HG03135 (cell line): ENCODE data around the gene NUDT5.
A peak's percentile ranks its signal among the peaks of the same experiment; 100 is the strongest.
"Not testable (repeated sequence)": the region's sequence is repeated elsewhere in the genome, so short reads cannot be mapped to it uniquely, and the experiment has no call there.

ENCODE experiments used
- ATAC-seq: cut with Tn5 transposase; IDR thresholded peaks from one replicate; pipeline ENCODE4 v1.9.1; 2021; ENCODE audit warnings: mild to moderate bottlenecking, moderate library complexity; ENCODE audit not compliant: unreplicated experiment

Gene NUDT5

GRCh38 chr10:12195603-12196506 lies at the start of gene NUDT5, which contains the start of gene CDC123:
TSS of gene NUDT5 (minus strand) at chr10:12195891. CDS start at chr10:12186291, 9,600 bp downstream.
TSS of gene CDC123 (plus strand) at chr10:12196188. CDS start at chr10:12196246, 58 bp downstream.
- peak; percentile 87 for ATAC-seq

GRCh38 chr10:12243864-12244620 lies 48.4 kb upstream of the NUDT5 start:
- no peak for ATAC-seq

- ATAC-seq: no peak
Observed at GRCh38 chr10:12241810-12242529, 46.3 kb upstream of the NUDT5 start.

GRCh38 chr10:12238821-12239220 lies 43.1 kb upstream of the NUDT5 start:
- no peak for ATAC-seq

- ATAC-seq: no peak
Observed at GRCh38 chr10:12237265-12238220, 41.9 kb upstream of the NUDT5 start.

- no peak for ATAC-seq
Observed at GRCh38 chr10:12235796-12236195, 40.1 kb upstream of the NUDT5 start.

GRCh38 chr10:12235116-12235694 lies 39.5 kb upstream of the NUDT5 start:
- ATAC-seq: no peak

- not testable (repeated sequence) for ATAC-seq
Observed at GRCh38 chr10:12234687-12235086, 39.0 kb upstream of the NUDT5 start.

GRCh38 chr10:12228851-12229250 lies 33.2 kb upstream of the NUDT5 start:
- no peak for ATAC-seq

- ATAC-seq: not testable (repeated sequence)
Observed at GRCh38 chr10:12226438-12226837, 30.7 kb upstream of the NUDT5 start.

GRCh38 chr10:12225444-12225843 lies 29.8 kb upstream of the NUDT5 start:
- ATAC-seq: no peak

GRCh38 chr10:12221323-12222298 lies 25.9 kb upstream of the NUDT5 start:
- no peak for ATAC-seq

GRCh38 chr10:12218991-12219390 lies 23.3 kb upstream of the NUDT5 start:
- no peak for ATAC-seq

GRCh38 chr10:12214763-12215218 lies 19.1 kb upstream of the NUDT5 start:
- no peak for ATAC-seq

GRCh38 chr10:12214093-12214492 lies 18.4 kb upstream of the NUDT5 start:
- ATAC-seq: no peak

- no peak for ATAC-seq
Observed at GRCh38 chr10:12213621-12214020, 17.9 kb upstream of the NUDT5 start.

GRCh38 chr10:12212454-12212853 lies 16.8 kb upstream of the NUDT5 start:
- no peak for ATAC-seq

- no peak for ATAC-seq
Observed at GRCh38 chr10:12208460-12208859, 12.8 kb upstream of the NUDT5 start.
